HG03442 (cell line): ENCODE data around the gene ITGB2.

ENCODE experiments used
- ATAC-seq: cut with Tn5 transposase; IDR thresholded peaks from one replicate; pipeline ENCODE4 v1.9.1; 2021; ENCODE audit warnings: mild to moderate bottlenecking, moderate library complexity; ENCODE audit not compliant: unreplicated experiment

The ITGB2 gene

GRCh38 chr21:44955798-44956175 is 35.1 kb upstream of the ITGB2 start:
- no peak for ATAC-seq

- no peak for ATAC-seq
Measured at GRCh38 chr21:44955141-44955797, 34.6 kb upstream of the ITGB2 start.

- ATAC-seq = no peak
Measured at GRCh38 chr21:44954281-44954771, 33.6 kb upstream of the ITGB2 start.

GRCh38 chr21:44953628-44954021 is 32.9 kb upstream of the ITGB2 start:
- ATAC-seq = no peak

GRCh38 chr21:44952929-44953627 is 32.4 kb upstream of the ITGB2 start:
- ATAC-seq = no peak

- ATAC-seq = no peak
Measured at GRCh38 chr21:44952116-44952928, 31.6 kb upstream of the ITGB2 start.

- no peak for ATAC-seq
Measured at GRCh38 chr21:44951186-44951915, 30.7 kb upstream of the ITGB2 start.

- ATAC-seq = no peak
Measured at GRCh38 chr21:44950351-44950750, 29.7 kb upstream of the ITGB2 start.

- ATAC-seq = no peak
Measured at GRCh38 chr21:44949779-44950198, 29.1 kb upstream of the ITGB2 start.

GRCh38 chr21:44949161-44949778 is 28.6 kb upstream of the ITGB2 start:
- ATAC-seq = no peak

GRCh38 chr21:44948426-44949120 is 27.9 kb upstream of the ITGB2 start:
- no peak for ATAC-seq

- no peak for ATAC-seq
Measured at GRCh38 chr21:44947930-44948331, 27.2 kb upstream of the ITGB2 start.

- ATAC-seq = no peak
Measured at GRCh38 chr21:44947111-44947929, 26.6 kb upstream of the ITGB2 start.

GRCh38 chr21:44946254-44947041 is 25.7 kb upstream of the ITGB2 start:
- no peak for ATAC-seq

- ATAC-seq = no peak
Measured at GRCh38 chr21:44944596-44944995, 23.9 kb upstream of the ITGB2 start.

- ATAC-seq = no peak
Measured at GRCh38 chr21:44943686-44944550, 23.2 kb upstream of the ITGB2 start.

- no peak for ATAC-seq
Measured at GRCh38 chr21:44943005-44943685, 22.4 kb upstream of the ITGB2 start.
